ENCODE results near the gene CNNM4.

Gene CNNM4

DNA sequence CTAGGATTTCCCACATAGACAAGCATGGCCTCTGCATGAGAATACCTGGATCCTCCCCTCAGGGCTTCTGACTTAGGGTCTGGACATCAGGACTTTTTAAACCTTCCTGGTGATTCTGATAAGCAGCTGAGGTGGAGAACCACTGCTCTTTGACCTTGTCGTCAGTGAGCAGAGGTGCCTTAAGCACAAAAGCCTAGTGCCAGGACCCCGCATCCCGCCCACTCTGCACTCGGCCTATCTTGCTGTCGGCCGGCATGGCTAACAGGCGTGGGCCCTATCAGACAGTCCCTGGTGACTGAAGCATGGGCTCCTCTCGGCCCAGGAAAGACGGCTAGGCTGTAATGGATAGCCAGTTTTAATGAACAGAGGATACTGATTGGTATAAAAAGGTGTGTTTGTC lies 76.9 kb downstream of the CNNM4 start:
- no peak for DNase-seq

DNA sequence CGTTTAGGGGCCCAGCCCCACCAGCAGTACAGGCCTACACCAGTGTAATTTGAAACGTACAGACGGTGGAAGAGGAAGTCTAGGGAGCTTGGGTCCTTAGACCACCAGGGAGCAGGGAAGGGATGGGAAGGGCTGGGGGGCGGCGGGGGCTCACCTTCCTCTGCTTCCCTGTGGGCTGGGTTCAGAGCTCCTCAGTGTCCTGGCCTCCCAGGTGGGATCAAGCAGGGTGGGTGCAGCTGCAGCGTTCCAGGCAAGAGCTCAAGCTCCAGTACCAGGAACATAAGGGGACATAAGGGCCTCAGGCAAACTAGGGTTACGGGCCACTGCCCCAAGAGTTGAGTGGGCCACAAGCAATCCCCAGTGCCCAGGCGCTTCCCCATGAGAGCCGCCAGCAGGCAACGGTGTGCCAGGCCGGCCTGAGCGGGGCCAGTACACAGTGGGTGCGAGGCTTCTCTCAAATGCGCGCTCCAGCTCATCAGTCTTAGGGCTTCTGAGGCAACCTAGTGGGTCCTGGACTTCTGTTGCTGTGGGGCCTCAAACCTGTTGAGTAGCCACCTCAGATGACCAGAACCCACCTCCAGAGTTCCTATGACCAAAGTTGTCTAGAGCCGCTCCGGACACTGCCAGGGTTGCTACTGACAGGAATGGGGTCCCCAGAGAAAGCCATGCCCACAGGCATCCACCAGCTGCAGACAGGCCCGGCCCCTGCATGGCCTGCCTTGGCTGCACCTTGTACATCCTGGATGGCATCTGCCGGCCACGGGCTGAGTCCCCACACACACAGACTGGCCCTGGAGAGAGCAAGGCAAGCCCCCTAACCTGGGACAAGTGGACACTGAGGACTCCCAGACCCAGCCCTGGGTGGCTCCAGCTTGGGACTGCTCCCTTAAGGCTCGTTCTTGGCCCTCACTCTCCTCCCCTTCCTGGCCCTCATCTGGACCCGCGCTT lies 77.9 kb downstream of the CNNM4 start:
- no peak for DNase-seq

DNA sequence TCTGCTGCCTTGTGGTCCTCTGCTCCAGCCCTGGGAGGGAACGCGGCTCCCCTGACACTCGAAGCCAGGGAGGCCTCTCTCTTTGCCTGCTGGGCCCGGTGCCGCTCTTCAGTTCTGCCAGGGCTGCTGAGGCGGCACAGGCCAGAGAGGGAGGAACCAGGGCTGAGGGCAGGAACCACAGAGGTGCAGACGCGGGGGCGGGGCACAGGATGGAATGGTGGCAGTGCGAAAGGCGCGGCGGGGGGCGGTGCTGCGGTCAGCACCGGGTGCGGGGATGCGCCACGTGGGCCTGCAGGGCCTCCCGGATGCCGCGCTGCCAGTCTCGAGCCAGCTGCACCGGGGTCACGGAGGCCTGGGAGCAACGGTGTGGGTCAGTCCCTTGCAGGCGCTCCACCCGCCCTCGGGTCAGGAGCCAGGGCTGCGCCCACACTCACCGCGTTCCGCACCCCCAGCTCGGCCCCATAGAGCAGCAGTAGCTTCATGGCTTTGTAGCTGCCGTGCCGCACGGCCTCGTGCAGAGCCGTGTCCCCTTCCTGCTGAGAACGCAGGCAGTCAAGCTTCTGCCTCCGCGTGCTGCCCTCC lies 78.7 kb downstream of the CNNM4 start:
- peak; percentile 77 for DNase-seq

DNA sequence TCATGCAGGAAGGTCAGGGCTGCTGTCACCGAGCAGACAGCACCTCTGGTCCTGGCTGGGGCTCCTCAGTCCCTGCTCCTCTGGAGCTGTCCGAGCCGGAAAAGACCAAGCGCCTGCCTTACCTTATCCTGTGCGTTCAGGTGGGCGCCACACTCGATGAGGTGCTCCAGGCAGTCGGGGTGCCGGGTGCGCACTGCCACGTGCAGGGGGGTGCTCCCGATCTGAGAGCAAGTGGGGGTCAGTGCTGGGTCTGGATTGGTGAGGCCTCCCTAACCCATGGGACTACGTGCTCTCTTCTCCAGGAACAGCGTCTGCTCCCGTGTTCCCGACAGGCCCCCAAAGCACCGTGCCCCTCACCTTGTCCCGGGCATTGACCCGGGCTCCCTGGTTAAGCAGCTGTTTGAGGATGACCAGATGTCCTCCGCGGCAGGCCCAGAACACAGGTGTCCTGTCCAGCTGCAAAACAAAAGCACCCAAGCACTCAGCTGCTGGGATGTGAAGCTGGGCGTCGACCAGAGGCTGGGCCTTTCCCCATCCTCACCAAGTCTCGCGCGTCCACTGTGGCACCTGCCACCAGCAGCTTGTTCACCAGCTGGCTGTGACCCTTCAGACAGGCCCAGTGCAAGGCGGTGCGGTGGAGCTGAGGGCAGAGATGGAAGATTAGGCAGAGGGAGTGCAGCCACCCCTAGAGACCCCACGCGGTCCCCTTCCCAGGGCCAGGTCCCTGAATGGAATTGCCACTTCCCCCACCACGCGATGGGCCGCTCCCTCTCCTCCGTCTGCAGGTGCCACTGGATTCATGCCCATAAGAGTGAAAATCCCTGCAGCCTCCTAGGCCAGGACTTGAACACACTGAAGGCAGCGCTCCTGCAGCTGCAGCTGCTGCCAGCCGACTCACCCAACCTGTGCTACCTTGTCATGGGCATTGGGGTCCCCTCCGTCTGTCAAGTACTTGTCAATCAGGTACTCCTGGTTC lies 79.5 kb downstream of the CNNM4 start:
- DNase-seq: no peak

GRCh38 chr2:96841701-96842495 lies 81.2 kb downstream of the CNNM4 start:
- DNase-seq: no peak

- DNase-seq: no peak
Measured at GRCh38 chr2:96842600-96842999, 81.9 kb downstream of the CNNM4 start.

- no peak for DNase-seq
Measured at GRCh38 chr2:96843538-96844268, 83.0 kb downstream of the CNNM4 start, which contains the start of gene ANKRD23. Gene ANKRD23 (minus strand): TSS chr2:96844021. CDS start chr2:96843992, 29 bp downstream.

DNA sequence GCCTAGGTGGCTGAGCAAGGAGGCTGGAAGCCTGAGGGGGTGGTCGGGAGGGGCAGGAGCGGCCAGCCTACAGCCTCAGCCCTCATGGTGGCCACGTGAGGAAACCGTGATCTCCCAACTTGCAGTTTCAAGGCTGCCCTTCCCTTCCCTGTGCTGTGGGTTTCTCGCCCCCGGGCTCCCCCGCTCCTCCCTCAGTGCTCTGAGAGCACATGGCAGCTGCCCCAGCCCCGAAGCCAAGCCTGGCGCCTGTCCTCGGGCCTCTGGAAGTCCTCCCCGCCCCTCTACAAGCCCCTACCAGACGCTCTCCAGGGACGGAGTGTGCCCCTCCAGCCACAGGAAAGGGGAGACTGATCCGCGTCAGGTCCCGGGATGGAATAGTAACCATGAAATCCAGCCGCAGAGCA lies 83.7 kb downstream of the CNNM4 start:
- DNase-seq: no peak

GRCh38 chr2:96846825-96847224 lies 86.1 kb downstream of the CNNM4 start:
- no peak for DNase-seq

DNA sequence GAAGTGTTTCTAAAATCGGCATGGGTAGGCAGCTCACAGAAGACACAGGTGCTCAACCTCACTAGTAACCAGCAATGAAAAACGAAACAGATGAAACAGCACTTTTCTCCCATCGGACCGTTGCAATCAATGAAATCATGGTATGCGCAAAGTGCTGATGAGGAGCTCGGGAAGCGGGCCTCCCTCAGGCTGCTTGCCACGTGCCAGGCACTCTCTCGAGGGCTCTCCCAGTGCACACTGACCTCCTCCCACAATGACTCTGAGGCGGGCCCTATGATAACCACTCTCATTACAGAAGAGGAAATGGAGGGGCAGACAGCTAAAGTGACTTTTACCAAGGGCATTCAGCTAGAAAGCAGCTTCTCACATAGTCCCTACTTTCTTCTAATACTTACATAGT lies 86.9 kb downstream of the CNNM4 start:
- DNase-seq: no peak

- no peak for DNase-seq
Measured at GRCh38 chr2:96848264-96848663, 87.6 kb downstream of the CNNM4 start.

DNA sequence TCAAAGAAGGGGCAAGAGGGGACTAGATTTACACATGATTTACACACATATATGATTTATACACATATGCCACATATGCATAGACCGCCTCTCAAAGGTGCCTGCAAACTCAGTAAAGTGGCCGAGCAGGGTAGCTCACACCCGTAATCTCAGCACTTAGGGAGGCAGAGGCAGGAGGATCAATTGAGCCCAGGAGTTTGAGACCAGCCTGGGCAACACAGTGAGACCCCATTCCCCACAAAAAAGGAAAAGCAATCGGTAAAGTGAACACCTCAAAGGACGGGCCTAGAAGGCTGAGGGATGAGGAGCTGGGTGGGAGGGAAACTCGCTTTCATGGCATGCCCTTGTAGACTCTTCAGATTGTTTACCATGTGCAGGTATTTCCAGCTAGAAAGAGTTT lies 92.0 kb downstream of the CNNM4 start:
- no peak for DNase-seq

- DNase-seq: no peak
Measured at GRCh38 chr2:96853321-96853720, 92.6 kb downstream of the CNNM4 start.

- no peak for DNase-seq
Measured at GRCh38 chr2:96856776-96857666, 96.3 kb downstream of the CNNM4 start.

GRCh38 chr2:96857667-96858372 lies 97.1 kb downstream of the CNNM4 start, which contains the start of gene ANKRD39:
Gene ANKRD39 (minus strand): TSS chr2:96858016. CDS start chr2:96857987, 29 bp downstream.
- peak; percentile 97 for DNase-seq

DNA sequence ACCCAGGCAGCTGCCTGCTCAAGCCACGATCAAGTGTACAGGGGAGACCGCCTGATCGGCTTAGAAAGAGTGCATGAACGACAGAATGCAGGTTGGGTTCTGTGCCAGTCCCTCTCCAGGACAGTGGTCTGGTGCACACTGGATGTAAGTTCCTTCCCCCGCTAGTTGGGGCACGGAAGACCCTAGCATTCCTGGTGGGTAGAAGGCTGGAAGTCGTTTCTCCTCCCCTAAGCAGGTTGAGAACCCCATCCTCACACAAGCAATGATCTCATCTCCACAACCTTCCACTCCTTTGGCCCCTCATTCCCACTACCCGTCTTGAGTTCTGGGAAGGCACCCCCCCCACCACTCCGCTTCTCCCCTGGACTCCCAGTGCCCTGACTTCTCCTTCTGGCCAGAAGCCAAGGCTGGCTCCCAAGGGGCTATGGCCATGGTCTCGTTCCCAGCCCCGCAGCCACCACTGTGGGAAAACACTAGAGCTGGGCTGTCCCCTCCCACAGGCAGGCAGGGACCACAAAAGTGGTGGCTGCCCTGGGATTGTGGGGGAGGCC lies 98.5 kb downstream of the CNNM4 start:
- no peak for DNase-seq

- no peak for DNase-seq
Measured at GRCh38 chr2:96859681-96860064, 99.0 kb downstream of the CNNM4 start.

- no peak for DNase-seq
Measured at GRCh38 chr2:96860065-96861029, 99.6 kb downstream of the CNNM4 start.
